Esophagus muscularis mucosa (tissue), 4 donors: ENCODE results near the gene GRK5. TPM values are rescaled to one million over a fixed set of nuclear protein-coding genes. Genes with fewer than 3 reads are reported as not detected.
"Not testable (repeated sequence)": the region's sequence is repeated elsewhere in the genome, so short reads cannot be mapped to it uniquely, and the experiment has no call there.

ENCODE experiments used
- DNase-seq: peaks from one replicate; pipeline ENCODE4 v3.0.0-alpha.2; 2017; ENCODE audit errors: extremely low spot score
- H3K27ac ChIP-seq, 4 donors: fragments of 200-600 bp; sonication (generic); replicated peaks in 1 of 4; 1 replicate in 3 of 4; 2 replicates in 1 of 4; pipeline ENCODE4 v1.5.1; 2016 to 2019; ENCODE audit warnings: mild to moderate bottlenecking in 1 of 4
- H3K27me3 ChIP-seq, 4 donors: fragments of 200-600 bp; sonication (generic); one replicate each; pipeline versions ENCODE4 v1.5.1 to v1.6.0; 2016 to 2019
- H3K36me3 ChIP-seq, 4 donors: fragments of 200-600 bp; sonication (generic); one replicate each; pipeline ENCODE4 v1.5.1; 2016 to 2019
- H3K4me1 ChIP-seq, 4 donors: fragments of 200-600 bp; sonication (generic); one replicate each; pipeline ENCODE4 v1.5.1; 2016 to 2019
- H3K4me3 ChIP-seq, 4 donors: fragments of 200-600 bp; sonication (generic); 1 replicate in 2 of 4; 2 replicates in 2 of 4; pipeline ENCODE4 v1.5.1; 2016 to 2019; ENCODE audit warnings: mild to moderate bottlenecking in 4 of 4, moderate library complexity in 1 of 4
- H3K9me3 ChIP-seq, 4 donors: fragments of 200-600 bp; sonication (generic); 1 replicate in 3 of 4; 2 replicates in 1 of 4; pipeline ENCODE4 v1.5.1; 2016 to 2019
- CTCF ChIP-seq, 3 experiments: fragments of 200-600 bp in 2 of 3; fragments of 450-650 bp in 1 of 3; sonication (generic) in 2 of 3; IDR thresholded peaks; one replicate each; pipeline ENCODE4 v1.5.1; 2017 to 2019; ENCODE audit warnings: antibody characterized with exemption in 3 of 3, mild to moderate bottlenecking in 2 of 3, moderate library complexity in 1 of 3
- EP300 ChIP-seq: sonication (generic); formaldehyde crosslinking; IDR thresholded peaks from one replicate; pipeline ENCODE4 v1.6.1; 2017; ENCODE audit warnings: antibody characterized with exemption
- POLR2A ChIP-seq: fragments of 450-650 bp; IDR thresholded peaks from one replicate; pipeline ENCODE4 v1.6.1; 2017; ENCODE audit warnings: antibody characterized with exemption, moderate library complexity, mild to moderate bottlenecking, low read depth
- POLR2AphosphoS5 ChIP-seq, 2 donors: sonication (generic); formaldehyde crosslinking; IDR thresholded peaks; one replicate each; pipeline ENCODE4 v1.6.1; 2017; ENCODE audit warnings: antibody characterized with exemption in 2 of 2
- WGBS: methylation state at CpG from one replicate; pipeline ENCODE4 v1.1.5; 2018; 5-methylcytosine and 5-hydroxymethylcytosine counted together
- intact Hi-C: fragments of 100-400 bp; cut with DNase I; formaldehyde crosslinking; loops from one replicate; pipeline ENCODE4 v1.15.1; 2023
- total RNA-seq, 4 donors: library from RNA; depleted of rRNA; stranded (reverse); fragments of >200 nt; gene quantifications; one replicate each; pipeline versions ENCODE4 v1.1.0 to v1.2.1, GENCODE V29; 2016

The GRK5 gene
- total RNA-seq, 4 donors from 2014 or later = 39.6 to 64.4 (median 50.7) TPM

GRCh38 chr10:119222537-119222936 is 15.2 kb downstream of the GRK5 start:
- H3K9me3 ChIP-seq = no peaks in the 10 kb centered on the region
- TF ChIP-seq POLR2AphosphoS5 (IDR thresholded peaks at IDR 0.05) = no peak
- TF ChIP-seq CTCF (IDR thresholded peaks at IDR 0.05) = no peak
- no peak for TF ChIP-seq EP300
- no peak for TF ChIP-seq POLR2A
- peaks cover 70 to 97% (median 90%) of the 10 kb centered on the region in 4 donors for H3K4me1 ChIP-seq
- intact Hi-C loops = no loop called here
- WGBS = 41% methylated on average over 7 of the region's 9 CpGs
- no peaks in the 10 kb centered on the region for H3K27me3 ChIP-seq
- no peaks in the 10 kb centered on the region for H3K36me3 ChIP-seq
- peak overlapping the region; percentile 56 to 77 (median 76) for H3K27ac ChIP-seq
- no peak for DNase-seq
- H3K4me3 ChIP-seq = peak overlapping the region; percentile 4 to 11 (median 4)

GRCh38 chr10:119222966-119223386 is 15.6 kb downstream of the GRK5 start:
- Histone ChIP-seq H3K4me1 (peaks cover 66 to 94% (median 86%) of the 10 kb centered on the region in 4 donors), H3K27me3 (no peaks in the 10 kb centered on the region), H3K36me3 (no peaks in the 10 kb centered on the region), H3K4me3 (peak overlapping the region; percentile 4 to 11 (median 4)), H3K27ac (peak overlapping the region; percentile 56 to 77 (median 76)), H3K9me3 (no peaks in the 10 kb centered on the region)
- intact Hi-C loops = no loop called here
- WGBS = 58% methylated on average over 9 of the region's 9 CpGs
- no peak for DNase-seq
- no peak for TF ChIP-seq CTCF (IDR thresholded peaks at IDR 0.05)

- no peaks in the 10 kb centered on the region for H3K36me3 ChIP-seq
- DNase-seq = no peak
- H3K4me1 ChIP-seq = peaks cover 60 to 79% (median 68%) of the 10 kb centered on the region in 4 donors
- H3K4me3 ChIP-seq = no peak overlapping the region
- 74% methylated on average over 4 of the region's 4 CpGs for WGBS
- no peak overlapping the region for H3K27ac ChIP-seq
- no peaks in the 10 kb centered on the region for H3K9me3 ChIP-seq
- intact Hi-C loops = no loop called here
- no peaks in the 10 kb centered on the region for H3K27me3 ChIP-seq
- no peak for TF ChIP-seq EP300
- no peak for TF ChIP-seq POLR2AphosphoS5 (IDR thresholded peaks at IDR 0.05)
These were observed 17.8 kb downstream of the GRK5 start for GRCh38 chr10:119225083-119225658.

- Histone ChIP-seq H3K36me3 (no peaks in the 10 kb centered on the region), H3K4me3 (no peak overlapping the region), H3K27me3 (no peaks in the 10 kb centered on the region), H3K9me3 (no peaks in the 10 kb centered on the region), H3K27ac (no peak overlapping the region), H3K4me1 (peaks cover 37 to 63% (median 51%) of the 10 kb centered on the region in 4 donors)
- 88% methylated on average over 6 of the region's 6 CpGs for WGBS
- no peak for DNase-seq
- intact Hi-C loops = no loop called here
- TF ChIP-seq CTCF (IDR thresholded peaks at IDR 0.05) (no peak), POLR2AphosphoS5 (IDR thresholded peaks at IDR 0.05) (no peak), EP300 (no peak), POLR2A (no peak)
These were observed 20.5 kb downstream of the GRK5 start for GRCh38 chr10:119227825-119228224.

- no peak for DNase-seq
- no peaks in the 10 kb centered on the region for H3K36me3 ChIP-seq
- no peaks in the 10 kb centered on the region for H3K9me3 ChIP-seq
- H3K4me1 ChIP-seq = peaks cover 54 to 66% (median 56%) of the 10 kb centered on the region in 4 donors
- H3K27me3 ChIP-seq = no peaks in the 10 kb centered on the region
- TF ChIP-seq CTCF (IDR thresholded peaks at IDR 0.05) (no peak), EP300 (no peak)
- intact Hi-C loops = no loop called here
- 78% methylated on average over 7 of the region's 7 CpGs for WGBS
- no peak overlapping the region for H3K27ac ChIP-seq
- no peak overlapping the region for H3K4me3 ChIP-seq
These were observed 24.3 kb downstream of the GRK5 start for GRCh38 chr10:119231654-119232053.

- WGBS = 88% methylated on average over 4 of the region's 4 CpGs
- peak overlapping the region in 2 of 4 donors; percentile 62 to 68 for H3K27ac ChIP-seq
- intact Hi-C loops = not testable (repeated sequence)
These were observed 25.1 kb downstream of the GRK5 start for GRCh38 chr10:119232439-119232838.

More at GRCh38 chr10:119232439-119232838, 25.1 kb downstream of the GRK5 start:
- H3K27me3 ChIP-seq, H3K9me3 ChIP-seq, DNase-seq, H3K36me3 ChIP-seq, H3K4me3 ChIP-seq: not testable (repeated sequence)
- peaks cover 56 to 66% (median 59%) of the 10 kb centered on the region in 4 donors for H3K4me1 ChIP-seq
